Endothelial cell of hepatic sinusoid (primary cell): ENCODE measurements around the gene ZMYND8.
"Not testable (repeated sequence)": the region's sequence is repeated elsewhere in the genome, so short reads cannot be mapped to it uniquely, and the experiment has no call there.

ENCODE experiments used
- in situ Hi-C: cut with HindIII; loops from 2 replicates; pipeline ENCODE4 v1.10.0; 2017; ENCODE audit warnings: low sequenced_read_pairs

ZMYND8 gene

GRCh38 chr20:47195573-47195972, 160.9 kb downstream of the ZMYND8 start:
- in situ Hi-C loops, result no loop called here

GRCh38 chr20:47191956-47192355, 164.5 kb downstream of the ZMYND8 start:
- in situ Hi-C loops, result no loop called here

GRCh38 chr20:47191074-47191673, 165.3 kb downstream of the ZMYND8 start:
- in situ Hi-C loops, result no loop called here

GRCh38 chr20:47189060-47189459, 167.4 kb downstream of the ZMYND8 start:
- in situ Hi-C loops, result no loop called here

- in situ Hi-C loops, result no loop called here
Observed at GRCh38 chr20:47188540-47188939, 168.0 kb downstream of the ZMYND8 start.

- in situ Hi-C loops, result no loop called here
Observed at GRCh38 chr20:47187450-47188195, 168.9 kb downstream of the ZMYND8 start.

- in situ Hi-C loops, result no loop called here
Observed at GRCh38 chr20:47183367-47183766, 173.1 kb downstream of the ZMYND8 start.

GRCh38 chr20:47181056-47181862, 175.2 kb downstream of the ZMYND8 start:
- in situ Hi-C loops, result no loop called here

- in situ Hi-C loops, result no loop called here
Observed at GRCh38 chr20:47179267-47179666, 177.2 kb downstream of the ZMYND8 start.

GRCh38 chr20:47178851-47179250, 177.6 kb downstream of the ZMYND8 start:
- in situ Hi-C loops, result no loop called here

- in situ Hi-C loops, result no loop called here
Observed at GRCh38 chr20:47178277-47178676, 178.2 kb downstream of the ZMYND8 start.

- in situ Hi-C loops, result not testable (repeated sequence)
Observed at GRCh38 chr20:47176217-47176616, 180.3 kb downstream of the ZMYND8 start.

- in situ Hi-C loops, result no loop called here
Observed at GRCh38 chr20:47175493-47175892, 181.0 kb downstream of the ZMYND8 start.

GRCh38 chr20:47174456-47175243, 181.8 kb downstream of the ZMYND8 start:
- in situ Hi-C loops, result no loop called here

GRCh38 chr20:47173596-47174216, 182.8 kb downstream of the ZMYND8 start:
- in situ Hi-C loops, result no loop called here

- in situ Hi-C loops, result no loop called here
Observed at GRCh38 chr20:47172579-47172978, 183.9 kb downstream of the ZMYND8 start.

GRCh38 chr20:47167846-47168245, 188.7 kb downstream of the ZMYND8 start:
- in situ Hi-C loops, result no loop called here

GRCh38 chr20:47165376-47165865, 191.1 kb downstream of the ZMYND8 start:
- in situ Hi-C loops, result no loop called here

GRCh38 chr20:47164140-47164539, 192.4 kb downstream of the ZMYND8 start:
- in situ Hi-C loops, result loop anchor here (5.0 kb wide), 2 partner anchors 37 to 77 kb away; no protein-coding TSS in a partner anchor

GRCh38 chr20:47161411-47161810, 195.1 kb downstream of the ZMYND8 start:
- in situ Hi-C loops, result loop anchor here (5.0 kb wide), 2 partner anchors 34 to 74 kb away; no protein-coding TSS in a partner anchor
